ENCODE data around the gene PMF1. TPM values are rescaled to one million over a fixed set of nuclear protein-coding genes. Genes with fewer than 3 reads are reported as not detected.

The PMF1 gene
- total RNA-seq, 1 donor from 2014 or later, result 55.8 TPM

GRCh38 chr1:156236164-156236563 is 23.4 kb downstream of the PMF1 start:
- intact Hi-C loops (cut with micrococcal nuclease), result no loop called here
- no peak for TF ChIP-seq CTCF (IDR thresholded peaks at IDR 0.05; ENCODE audit: borderline replicate concordance)
- H3K36me3 ChIP-seq, result peaks cover 77% of the 10 kb centered on the region

GRCh38 chr1:156238248-156238647 is 25.4 kb downstream of the PMF1 start:
- no peaks in the 10 kb centered on the region for H3K27me3 ChIP-seq (ENCODE audit: low read depth)
- no peak overlapping the region for H3K4me3 ChIP-seq
- no peak for DNase-seq
- no peaks in the 10 kb centered on the region for H3K9me3 ChIP-seq (replicated peaks)
- H3K27ac ChIP-seq (replicated peaks), result no peak overlapping the region
- no peak for TF ChIP-seq CTCF (IDR thresholded peaks at IDR 0.05; ENCODE audit: borderline replicate concordance)
- intact Hi-C loops (cut with micrococcal nuclease), result no loop called here
- H3K4me1 ChIP-seq, result no peaks in the 10 kb centered on the region
- H3K36me3 ChIP-seq, result peaks cover 69% of the 10 kb centered on the region

More at GRCh38 chr1:156236164-156236563, 23.4 kb downstream of the PMF1 start:
- no peak overlapping the region for H3K4me3 ChIP-seq
- H3K4me1 ChIP-seq, result no peaks in the 10 kb centered on the region
- H3K27me3 ChIP-seq (ENCODE audit: low read depth), result no peaks in the 10 kb centered on the region
- H3K9me3 ChIP-seq (replicated peaks), result no peaks in the 10 kb centered on the region
- H3K27ac ChIP-seq (replicated peaks), result no peak overlapping the region
- no peak for DNase-seq

GRCh38 chr1:156241311-156241811 is 28.6 kb downstream of the PMF1 start:
- Histone ChIP-seq H3K9me3 (replicated peaks) (no peaks in the 10 kb centered on the region), H3K4me1 (peaks cover 13% of the 10 kb centered on the region), H3K27me3 (ENCODE audit: low read depth) (peaks cover 19% of the 10 kb centered on the region), H3K36me3 (peaks cover 44% of the 10 kb centered on the region), H3K27ac (replicated peaks) (no peak overlapping the region), H3K4me3 (no peak overlapping the region)
- no peak for TF ChIP-seq CTCF (IDR thresholded peaks at IDR 0.05; ENCODE audit: borderline replicate concordance)
- intact Hi-C loops (cut with micrococcal nuclease), result no loop called here
- DNase-seq, result no peak

- Histone ChIP-seq H3K27me3 (ENCODE audit: low read depth) (peaks cover 21% of the 10 kb centered on the region), H3K36me3 (peaks cover 38% of the 10 kb centered on the region), H3K9me3 (replicated peaks) (no peaks in the 10 kb centered on the region), H3K27ac (replicated peaks) (no peak within 1 kb of the TSS), H3K4me1 (peaks cover 18% of the 10 kb centered on the region), H3K4me3 (no peak within 1 kb of the TSS)
- intact Hi-C loops (cut with micrococcal nuclease), result no loop called here
- DNase-seq, result no peak
- no peak for TF ChIP-seq CTCF (IDR thresholded peaks at IDR 0.05; ENCODE audit: borderline replicate concordance)
Measured at GRCh38 chr1:156241926-156242325, 29.1 kb downstream of the PMF1 start, which contains the start of gene BGLAP. Gene BGLAP (plus strand): TSS chr1:156242184. CDS start chr1:156242232, 48 bp downstream.

GRCh38 chr1:156242738-156243137 is 29.9 kb downstream of the PMF1 start:
- Histone ChIP-seq H3K4me3 (no peak overlapping the region), H3K27me3 (ENCODE audit: low read depth) (peaks cover 21% of the 10 kb centered on the region), H3K4me1 (peaks cover 26% of the 10 kb centered on the region), H3K36me3 (peaks cover 30% of the 10 kb centered on the region), H3K27ac (replicated peaks) (no peak overlapping the region), H3K9me3 (replicated peaks) (no peaks in the 10 kb centered on the region)
- intact Hi-C loops (cut with micrococcal nuclease), result no loop called here
- DNase-seq, result no peak
- no peak for TF ChIP-seq CTCF (IDR thresholded peaks at IDR 0.05; ENCODE audit: borderline replicate concordance)
